Stimulated activated naive CD8-positive, alpha-beta T cell treated with anti-CD3 and anti-CD28 coated beads, Interleukin-15, Interleukin-2, amounts not matched to agents 100 U/mL and 50 U/mL, for 24 hours (primary cell): Measurements from ENCODE around the gene ADAMTS6.

Source experiments
- ATAC-seq: fragments of 150-1000 bp; cut with Tn5 transposase; one replicate; pipeline ENCODE4 v1.10.0; 2021
- DNase-seq: peaks from one replicate; pipeline ENCODE4 v3.0.0; 2021

Gene ADAMTS6

DNA sequence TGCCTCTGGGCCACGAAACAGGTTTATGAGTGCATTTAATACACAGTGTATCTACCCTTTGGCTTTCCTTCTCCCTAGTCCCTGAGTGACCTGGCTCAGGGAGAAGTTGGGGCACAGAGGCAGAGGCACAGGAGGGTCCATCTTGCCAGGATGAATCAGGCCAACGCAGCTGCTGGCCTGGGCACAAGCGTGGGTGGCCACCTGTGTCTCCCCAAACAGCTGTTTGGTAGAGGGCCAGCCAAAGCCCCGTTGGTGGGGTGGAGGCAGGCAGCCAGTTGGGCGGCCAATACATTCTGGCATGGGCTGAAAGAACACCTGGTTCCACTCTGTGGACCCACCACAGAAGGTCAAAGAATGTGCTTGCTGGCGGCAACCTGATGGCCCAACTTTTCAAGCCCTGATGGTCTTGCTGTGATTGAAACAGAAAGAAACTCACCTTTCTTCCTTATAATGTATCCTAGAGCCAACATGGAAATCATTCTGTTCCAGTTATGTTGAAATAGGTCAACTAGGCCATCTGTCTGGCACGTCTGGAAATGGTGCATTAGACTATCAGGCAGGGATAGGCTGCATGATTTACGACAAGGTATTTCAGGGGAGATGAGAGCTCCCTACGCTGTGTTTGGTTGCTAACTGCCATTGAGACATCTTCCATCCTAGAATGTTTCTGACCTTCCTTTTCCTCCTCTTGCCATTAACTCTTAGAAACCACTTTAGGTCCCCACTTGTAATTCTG, 337.4 kb downstream of the ADAMTS6 start:
- DNase-seq: no peak
- ATAC-seq: no peak

DNA sequence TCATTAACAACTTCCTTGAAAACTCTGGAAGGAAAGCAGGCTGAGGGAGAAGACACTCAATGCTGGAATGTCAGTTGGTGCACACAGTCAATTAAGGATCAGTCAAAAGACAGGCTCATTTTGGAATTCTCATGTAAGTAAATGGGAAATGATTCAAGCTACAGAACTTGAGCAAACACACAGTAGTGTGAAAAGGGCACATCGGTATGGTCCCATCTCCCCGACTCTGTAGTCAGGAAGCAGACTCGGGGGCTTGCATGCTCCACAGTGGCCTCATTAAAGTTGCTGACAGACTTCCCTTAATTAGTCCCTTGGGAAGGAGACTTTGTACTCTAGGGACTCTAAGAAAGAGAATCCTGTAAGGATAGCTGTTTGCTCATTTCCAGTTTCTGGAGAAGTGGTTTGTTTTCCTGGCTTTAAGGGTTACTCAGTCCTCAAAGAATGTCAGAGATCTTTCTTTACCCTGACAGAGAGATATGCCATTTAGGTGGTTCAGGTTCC, 339.2 kb downstream of the ADAMTS6 start:
- ATAC-seq (no peak), DNase-seq (no peak)

DNA sequence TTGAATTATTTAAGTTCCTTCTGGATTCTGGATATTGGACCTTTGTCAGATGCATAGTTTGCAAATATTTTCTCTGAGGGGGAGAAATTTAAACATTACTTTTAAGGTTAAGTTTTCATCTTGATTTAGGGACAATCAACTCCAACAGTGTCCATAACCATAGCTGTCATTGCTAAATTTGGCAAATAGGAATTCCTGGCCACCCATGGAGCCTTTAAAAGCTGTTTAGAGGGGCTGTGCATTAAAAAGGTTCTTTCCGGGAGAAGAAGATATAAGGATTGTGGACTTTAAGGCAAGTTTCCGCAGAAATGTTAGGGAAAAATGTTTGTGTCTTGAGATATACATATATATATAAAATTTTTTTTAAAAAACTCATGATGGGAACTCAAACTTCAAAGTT, 339.7 kb downstream of the ADAMTS6 start:
- ATAC-seq: no peak
- DNase-seq: no peak

DNA sequence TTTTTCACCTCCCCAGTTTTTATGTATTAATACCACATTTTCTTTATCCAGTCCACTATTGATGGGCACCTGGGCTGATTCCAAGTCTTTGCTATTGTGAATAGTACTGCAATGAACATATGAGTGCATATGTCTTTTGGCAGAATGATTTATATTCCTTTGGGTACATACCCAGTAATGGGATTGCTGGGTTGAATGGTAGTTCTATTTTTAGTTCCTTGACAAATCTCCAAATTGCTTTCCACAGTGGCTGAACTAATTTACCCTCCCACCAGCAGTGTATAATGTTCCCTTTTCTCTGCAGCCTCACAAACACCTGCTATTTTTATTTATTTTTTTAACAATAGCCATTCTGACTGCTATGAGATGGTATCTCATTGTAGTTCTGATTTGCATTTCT, 340.2 kb downstream of the ADAMTS6 start:
- ATAC-seq: no peak
- DNase-seq: no peak

DNA sequence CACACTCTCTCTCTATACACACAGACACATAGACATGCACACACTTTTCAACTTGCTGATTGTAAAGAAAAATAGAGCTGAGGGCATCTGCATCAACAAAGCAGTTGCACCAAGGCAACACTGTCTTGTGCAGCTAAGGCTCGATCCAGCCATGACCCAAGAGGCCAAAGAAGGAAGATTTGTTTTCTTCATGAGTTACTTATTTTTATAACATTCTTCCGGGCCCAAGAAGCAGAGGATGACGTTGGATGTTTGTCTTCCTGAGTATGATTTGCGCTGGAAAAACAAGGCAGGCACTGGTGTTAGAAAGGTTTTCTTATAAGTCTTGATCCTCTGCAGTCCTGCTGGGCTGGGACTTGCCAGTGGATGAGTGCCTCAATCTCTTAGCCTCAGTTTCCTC, 344.1 kb downstream of the ADAMTS6 start:
- DNase-seq (no peak), ATAC-seq (no peak)

DNA sequence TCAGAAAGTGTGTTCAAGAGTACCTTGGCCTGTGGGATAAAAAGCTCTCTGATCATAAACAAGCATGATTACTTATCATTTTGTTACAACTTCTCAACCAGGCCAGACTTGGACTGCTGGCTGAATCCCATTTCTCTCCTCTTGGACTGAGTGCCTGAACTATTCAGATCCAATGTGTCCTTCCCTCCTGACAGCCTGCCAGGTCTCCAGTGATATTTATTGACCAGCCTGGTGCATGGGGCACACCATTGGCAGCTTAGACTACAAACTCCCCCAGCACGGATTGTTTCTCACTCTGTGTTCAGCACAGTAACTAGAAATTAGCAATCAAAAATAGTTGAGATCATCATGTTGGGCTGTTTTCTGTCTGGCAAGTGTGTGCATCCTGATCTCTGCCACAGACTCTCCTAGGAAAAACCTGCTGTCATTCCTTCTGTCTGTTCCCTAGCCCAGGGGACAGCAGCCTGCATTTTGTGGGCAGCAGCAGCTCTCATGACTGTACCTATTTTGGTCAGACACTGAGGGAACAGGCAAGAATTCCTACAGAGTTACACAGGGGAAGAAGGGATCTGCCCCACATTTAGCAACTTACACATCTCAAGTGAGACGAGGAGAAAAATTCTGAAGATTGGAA, 348.1 kb downstream of the ADAMTS6 start:
- no peak for DNase-seq
- no peak for ATAC-seq

DNA sequence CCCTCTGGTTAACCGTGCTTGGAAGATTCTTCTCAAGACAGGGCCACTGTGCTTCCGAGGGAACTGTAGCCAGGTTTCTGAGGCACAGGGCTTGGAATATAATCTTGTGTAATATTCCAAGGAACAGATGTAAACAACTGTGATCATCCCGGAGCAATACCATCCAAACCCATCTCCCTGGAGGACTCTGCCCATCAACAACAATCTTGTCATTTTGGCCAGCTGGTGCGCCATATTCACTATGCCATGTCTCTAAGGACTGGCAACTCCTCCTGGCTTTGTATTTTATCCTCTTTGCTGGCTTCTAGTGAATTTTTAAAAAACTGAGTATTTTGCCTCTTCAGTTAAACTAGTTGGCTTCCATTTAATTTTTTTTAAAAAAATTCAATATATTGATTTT, 349.3 kb downstream of the ADAMTS6 start:
- no peak for ATAC-seq
- no peak for DNase-seq

DNA sequence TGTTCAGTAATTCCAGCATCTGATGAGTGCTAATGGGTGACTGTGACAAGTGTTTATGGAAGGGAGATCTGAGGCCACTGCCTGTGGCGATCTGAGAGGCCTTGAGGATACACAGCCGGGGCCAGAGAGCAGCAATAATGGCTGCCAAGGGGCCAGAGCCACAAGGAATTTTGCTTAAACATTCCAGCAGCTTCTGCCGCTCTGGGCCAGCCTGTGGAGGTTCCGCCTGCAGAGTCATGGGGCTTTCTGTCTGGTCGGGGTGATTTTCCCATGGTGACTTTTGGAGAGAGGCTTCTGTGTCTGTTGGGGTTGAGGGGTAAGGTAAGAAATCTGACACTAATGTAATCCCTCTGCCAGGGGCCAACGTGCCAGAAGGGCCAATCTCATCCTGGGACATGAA, 353.5 kb downstream of the ADAMTS6 start:
- DNase-seq (no peak), ATAC-seq (no peak)

DNA sequence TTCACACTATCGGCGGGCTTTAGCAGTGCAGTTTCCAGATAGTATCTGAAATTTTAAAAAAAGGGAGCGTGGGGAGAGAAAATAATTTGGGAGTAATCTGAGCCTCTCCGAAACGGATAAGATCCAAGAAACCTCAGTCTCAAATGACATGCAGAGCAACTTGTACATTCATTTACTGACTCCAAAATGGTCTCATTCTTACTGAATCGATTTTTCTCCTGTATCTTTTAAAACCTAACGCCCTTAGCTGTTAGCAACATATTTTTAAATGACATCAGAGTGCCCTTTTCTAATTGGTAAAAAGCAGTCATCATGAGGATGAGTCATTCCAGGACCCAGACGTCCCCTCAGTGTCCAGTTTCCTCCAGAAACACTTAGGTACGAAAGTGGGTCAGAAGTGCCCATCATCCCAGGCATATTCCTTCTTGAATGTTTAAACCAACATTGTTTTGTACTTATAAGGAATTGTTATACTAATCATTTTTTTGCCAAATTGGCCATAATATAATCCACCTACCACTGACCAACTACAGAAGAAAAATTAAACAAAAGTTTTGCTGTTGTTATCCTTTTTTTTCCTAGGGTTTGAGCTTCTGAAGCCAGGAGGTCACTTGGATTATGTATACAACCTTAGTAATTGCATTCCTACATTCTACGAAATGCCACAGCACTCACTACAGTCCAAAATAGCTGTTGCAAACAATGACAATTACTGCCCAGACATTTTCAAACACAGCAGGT, 354.4 kb downstream of the ADAMTS6 start:
- no peak for ATAC-seq

DNA sequence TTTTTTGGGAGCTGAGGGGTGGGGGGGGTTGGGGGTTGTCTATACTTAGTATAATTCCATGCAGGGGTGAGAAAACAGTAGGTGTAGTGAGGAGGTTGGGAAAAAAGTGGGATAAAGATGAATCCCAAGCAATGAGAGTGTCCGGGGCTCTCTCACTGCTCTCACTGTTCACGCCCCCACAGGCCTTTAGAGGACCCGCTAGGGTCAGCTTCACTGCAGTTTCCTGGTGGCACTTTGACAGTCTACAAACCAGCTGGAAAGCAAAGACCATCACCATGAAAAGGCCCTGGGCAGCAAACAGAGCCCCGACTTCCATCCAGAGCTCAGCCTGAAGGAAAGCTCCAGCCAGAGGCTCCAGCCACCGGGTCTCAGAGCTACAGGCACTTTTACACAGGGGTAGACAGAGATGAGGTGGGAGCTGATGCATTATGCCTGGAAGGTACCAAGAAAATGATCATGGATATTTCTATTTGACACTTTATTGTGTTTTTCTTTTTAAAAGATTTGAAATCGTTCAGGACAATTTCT, 355.1 kb downstream of the ADAMTS6 start:
- ATAC-seq (no peak), DNase-seq (no peak)

More for the DNA sequence above, 354.4 kb downstream of the ADAMTS6 start:
- no peak for DNase-seq

DNA sequence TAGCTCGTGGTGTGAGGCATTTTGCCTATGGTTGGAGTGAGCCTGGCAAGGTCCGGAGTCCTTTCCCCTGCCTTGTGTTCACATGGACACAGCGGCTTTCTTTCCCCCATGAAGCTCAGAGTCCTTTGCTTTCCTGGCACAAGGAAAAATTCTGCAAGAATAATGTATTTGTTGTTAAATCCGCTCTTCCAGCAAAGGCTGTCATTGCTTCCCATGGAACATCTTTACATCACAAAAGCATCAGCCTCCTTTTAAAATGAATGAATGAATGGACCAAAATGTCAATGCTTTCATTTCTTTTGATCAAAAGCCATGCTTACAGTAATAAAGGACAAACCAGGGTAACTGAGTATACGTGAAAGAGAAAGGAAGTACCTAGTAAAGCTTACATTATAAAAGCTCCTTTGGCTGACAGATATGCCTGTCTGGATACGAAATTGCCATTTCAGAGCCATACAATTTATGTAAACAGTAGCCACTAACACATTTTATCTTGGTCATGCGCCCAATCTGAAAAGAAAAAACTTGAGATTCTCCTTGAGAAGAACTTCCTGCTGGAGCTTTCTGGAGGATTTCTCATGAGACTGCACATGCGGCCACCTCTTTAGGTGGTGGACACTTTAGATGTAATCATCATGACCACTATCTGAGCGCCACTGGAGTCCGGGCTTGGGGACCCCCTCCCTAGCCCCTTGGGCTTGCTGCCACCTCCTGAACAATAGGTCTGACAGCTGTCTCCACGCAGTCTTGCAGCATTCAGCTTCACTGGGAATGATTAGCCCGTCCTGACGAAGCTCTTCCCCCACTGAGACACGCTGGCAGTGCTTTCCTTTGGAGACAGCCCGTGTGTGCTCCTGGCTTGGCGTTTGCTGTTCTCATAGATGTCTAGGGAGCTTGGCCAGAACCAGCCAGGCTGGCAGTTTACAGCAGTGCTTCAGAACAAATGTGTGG, 355.9 kb downstream of the ADAMTS6 start:
- DNase-seq (no peak), ATAC-seq (no peak)

DNA sequence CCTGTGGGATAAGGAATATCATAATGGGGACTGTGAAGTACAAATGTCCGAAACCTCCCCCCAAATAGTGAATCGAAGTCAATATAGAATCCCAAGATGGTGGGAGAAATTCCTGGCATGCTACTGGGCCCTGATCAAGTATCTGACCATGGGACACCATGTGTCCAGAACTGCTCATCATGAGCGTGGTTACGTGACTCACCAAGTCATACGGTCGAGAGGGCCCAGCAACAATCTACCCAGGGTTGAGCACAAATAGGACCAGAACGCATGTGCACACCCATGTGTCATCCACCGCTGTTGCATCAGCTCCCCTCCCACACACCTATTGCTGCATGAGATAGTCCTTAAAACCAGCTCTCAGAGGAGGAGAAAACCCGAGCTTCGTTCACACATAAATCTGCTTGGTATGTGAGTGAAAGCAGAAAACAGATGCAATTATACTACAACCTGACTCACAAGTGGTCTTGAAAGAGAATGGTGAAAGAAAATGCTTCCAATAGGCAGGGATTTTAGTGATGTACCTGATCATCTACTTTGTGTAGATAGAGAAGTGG, 359.8 kb downstream of the ADAMTS6 start:
- ATAC-seq (peak; percentile 40), DNase-seq (peak; percentile 17)

DNA sequence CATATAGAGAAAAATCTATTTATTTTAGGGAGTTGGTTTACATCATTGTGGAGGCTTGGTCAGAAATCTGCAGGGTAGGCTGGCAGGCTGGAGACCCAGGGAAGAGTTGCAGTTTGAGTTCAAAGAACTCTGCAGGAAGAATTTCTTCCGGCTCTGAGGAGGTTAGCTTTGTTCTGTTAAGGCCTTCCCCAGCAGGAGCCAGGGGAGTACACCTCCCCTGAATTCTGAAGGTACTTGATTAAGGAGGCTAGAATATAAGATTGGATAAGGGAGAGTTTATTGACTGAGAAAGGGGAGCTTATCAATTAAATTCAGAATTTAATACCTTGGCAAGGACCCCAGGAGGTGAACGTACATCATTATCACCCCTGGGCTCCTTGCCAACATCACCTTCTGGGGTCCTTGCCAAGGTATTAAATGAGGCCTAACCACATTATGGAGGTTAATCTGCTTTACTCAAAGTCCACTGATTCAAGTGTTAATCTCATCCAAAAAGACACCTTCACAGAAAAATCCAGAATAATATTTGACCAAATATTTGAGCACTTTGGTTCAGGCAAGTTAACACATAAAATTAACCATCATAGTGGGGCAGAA, 361.3 kb downstream of the ADAMTS6 start:
- DNase-seq: no peak
- no peak for ATAC-seq

DNA sequence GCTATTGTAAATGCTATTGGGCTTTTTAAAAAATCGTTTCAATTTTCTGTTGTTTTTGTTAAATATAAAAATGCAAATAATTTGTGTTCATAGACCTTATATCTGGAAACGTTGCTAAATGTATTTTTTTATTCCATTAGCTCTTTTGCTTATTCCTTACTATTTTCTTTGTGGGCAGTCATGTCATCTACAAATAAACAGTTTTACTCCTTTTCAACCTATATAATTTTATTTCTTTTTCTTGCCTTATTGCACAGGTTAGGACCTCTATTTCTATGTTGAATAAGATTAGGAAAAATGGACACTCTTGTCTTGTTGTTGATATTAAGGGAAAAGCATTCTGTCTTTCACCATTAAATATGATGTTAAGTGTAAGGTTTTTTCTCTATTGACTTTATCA, 364.2 kb downstream of the ADAMTS6 start:
- no peak for ATAC-seq

DNA sequence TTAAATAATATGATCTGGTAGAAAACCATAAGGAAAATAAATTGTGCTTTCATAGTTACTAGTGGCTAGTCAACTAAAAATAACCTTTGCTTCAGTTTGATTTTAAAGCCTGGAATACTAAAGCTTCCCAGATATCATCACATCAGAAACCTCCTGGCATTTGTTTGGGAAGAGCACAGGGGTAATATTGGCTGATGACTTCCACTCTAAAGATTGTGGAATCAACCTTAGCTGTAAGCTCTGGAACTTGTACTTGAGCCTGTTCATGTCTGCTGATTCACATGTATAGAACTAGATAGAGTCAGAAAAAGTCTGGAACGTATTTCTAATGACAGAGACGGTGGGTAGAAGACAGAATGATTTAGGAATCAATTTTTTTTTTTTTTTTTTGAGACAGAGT, 367.9 kb downstream of the ADAMTS6 start:
- DNase-seq (no peak), ATAC-seq (no peak)

More for the DNA sequence above, 364.2 kb downstream of the ADAMTS6 start:
- no peak for DNase-seq

DNA sequence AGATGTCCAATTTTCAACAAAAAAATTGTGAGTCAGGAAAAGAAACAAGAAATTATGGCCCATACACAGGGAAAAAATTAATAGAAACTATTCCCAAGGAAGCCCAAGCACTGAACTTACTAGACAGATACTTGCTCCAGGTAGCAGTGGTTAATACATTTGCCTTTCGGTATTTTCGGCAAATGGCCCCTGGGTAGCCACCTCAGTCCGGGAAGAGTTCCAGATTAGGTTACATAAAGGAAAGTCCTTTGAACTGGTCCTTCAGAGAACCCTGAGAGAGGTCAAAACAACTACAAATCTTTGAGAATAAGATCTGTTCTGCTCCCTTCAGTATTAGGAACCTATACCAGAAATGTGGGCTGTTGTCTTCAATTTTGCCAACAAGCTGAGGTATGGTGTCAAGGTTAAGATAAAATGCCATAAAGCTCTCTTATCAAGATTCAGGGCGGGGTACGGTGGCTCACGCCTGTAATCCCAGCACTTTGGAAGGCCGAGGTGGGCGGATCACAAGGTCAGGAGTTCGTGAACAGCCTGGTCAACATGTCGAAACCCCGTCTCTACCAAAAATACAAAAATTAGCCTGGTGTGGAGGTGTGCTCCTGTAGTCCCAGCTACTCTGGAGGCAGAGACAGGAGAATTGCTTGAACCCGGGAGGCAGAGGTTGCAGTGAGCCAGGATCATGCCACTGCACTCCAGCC, 369.6 kb downstream of the ADAMTS6 start:
- no peak for DNase-seq

DNA sequence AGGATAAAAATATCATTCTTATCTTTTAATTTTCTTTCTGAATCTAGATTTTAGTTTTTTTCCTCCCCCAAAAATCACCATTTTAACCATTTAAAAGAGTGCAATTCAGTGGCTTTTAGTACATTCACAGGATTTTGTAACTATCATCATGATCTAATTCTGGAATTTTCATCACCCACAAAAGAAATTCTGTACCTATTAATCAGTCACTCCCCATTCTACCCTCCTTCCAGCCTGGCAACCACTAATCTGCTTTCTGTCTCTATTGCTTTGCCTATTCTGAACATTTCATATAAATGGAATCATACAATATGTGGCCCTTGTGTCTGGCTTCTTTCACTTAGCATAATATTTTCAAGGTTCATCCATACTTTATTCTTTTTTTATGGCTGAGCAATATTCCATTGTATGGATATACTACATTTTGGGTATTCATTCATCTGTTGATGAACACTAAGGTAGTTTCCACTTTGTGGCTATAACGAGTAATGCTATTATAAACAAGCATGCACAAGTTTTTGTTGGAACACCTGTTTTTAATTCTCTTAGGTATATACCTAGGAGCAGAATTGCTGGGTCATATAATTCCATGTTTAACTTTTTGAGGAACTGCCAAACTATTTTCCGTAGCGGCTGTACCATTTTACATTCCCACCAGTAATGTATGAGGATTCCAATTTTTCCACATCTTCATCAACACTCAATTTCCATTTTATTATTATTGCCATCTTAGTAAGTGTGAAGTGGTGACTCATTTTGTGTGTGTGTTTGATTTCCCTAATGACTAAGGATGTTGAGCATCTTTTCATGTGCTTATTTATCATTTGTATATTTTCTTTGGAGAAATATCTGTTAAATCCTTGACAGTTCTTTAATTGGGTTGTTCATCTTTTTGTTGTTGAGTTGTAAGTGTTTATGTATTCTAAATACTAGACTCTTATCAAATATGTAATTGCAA, 372.7 kb downstream of the ADAMTS6 start:
- no peak for ATAC-seq

More for the DNA sequence above, 369.6 kb downstream of the ADAMTS6 start:
- no peak for ATAC-seq

DNA sequence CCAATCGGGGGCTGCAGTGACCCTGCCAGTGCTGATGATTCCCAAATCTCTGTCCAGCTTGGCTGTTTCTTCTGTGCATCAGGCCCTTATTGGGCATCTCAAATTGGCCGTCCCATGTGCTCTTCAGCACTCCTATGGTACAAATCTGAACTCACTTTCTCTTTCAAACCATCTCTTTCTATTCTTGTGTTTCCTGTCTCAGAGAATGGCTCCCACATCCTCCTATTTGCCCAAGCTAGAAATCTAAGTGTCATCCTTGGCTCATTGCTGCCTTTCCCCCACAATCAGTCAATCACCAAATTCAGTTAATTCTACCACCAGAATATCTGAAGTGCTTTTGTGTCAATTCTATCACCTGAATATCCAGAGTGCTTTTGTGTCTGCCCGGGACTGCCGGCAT, 376.4 kb downstream of the ADAMTS6 start:
- DNase-seq: no peak

More for the DNA sequence above, 372.7 kb downstream of the ADAMTS6 start:
- no peak for DNase-seq

DNA sequence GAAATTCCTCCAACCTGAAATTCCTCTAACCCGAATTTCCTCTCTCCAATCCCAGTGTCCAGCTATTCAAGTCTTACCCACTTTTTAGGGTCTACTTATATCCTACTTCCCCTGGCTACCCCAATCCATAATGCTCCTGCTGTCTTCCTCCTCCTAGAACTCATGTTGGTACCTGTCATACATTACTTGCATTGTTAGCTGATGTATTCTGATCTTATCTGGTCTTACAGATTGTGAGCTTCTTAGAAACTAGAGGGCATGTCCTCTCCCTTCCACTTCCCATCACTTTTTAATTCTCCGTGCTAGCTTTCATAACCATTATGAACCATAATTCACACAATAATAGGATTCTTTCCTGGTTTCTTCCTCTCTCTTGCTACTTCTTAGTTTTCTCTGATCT, 376.9 kb downstream of the ADAMTS6 start:
- DNase-seq: no peak

More for the DNA sequence above, 376.4 kb downstream of the ADAMTS6 start:
- ATAC-seq: no peak

More for the DNA sequence above, 376.9 kb downstream of the ADAMTS6 start:
- ATAC-seq: no peak
